GM18505 (cell line): ENCODE measurements around the gene SGCG.

Experiments used
- ATAC-seq: cut with Tn5 transposase; IDR thresholded peaks from one replicate; pipeline ENCODE4 v1.9.1; 2021; ENCODE audit not compliant: unreplicated experiment
- POLR2A ChIP-seq: IDR thresholded peaks from 4 replicates; pipeline ENCODE4 v1.6.1; 2011; ENCODE audit warnings: borderline replicate concordance; ENCODE audit not compliant: insufficient read depth, insufficient read length; ENCODE audit errors: extremely low read depth

Gene SGCG

GRCh38 chr13:23323946-23324709 is 143.3 kb downstream of the SGCG start:
- no peak for ATAC-seq

GRCh38 chr13:23325191-23325590 is 144.4 kb downstream of the SGCG start:
- TF ChIP-seq POLR2A = no peak
- ATAC-seq = no peak

More at GRCh38 chr13:23323946-23324709, 143.3 kb downstream of the SGCG start:
- TF ChIP-seq POLR2A = no peak

- ATAC-seq = no peak
- TF ChIP-seq POLR2A = no peak
These were observed 149.6 kb downstream of the SGCG start for GRCh38 chr13:23330356-23330755.

- no peak for ATAC-seq
- no peak for TF ChIP-seq POLR2A
These were observed 158.4 kb downstream of the SGCG start for GRCh38 chr13:23339225-23339624.

GRCh38 chr13:23344931-23345595 is 164.3 kb downstream of the SGCG start:
- no peak for ATAC-seq
- no peak for TF ChIP-seq POLR2A

- no peak for TF ChIP-seq POLR2A
These were observed 166.8 kb downstream of the SGCG start for GRCh38 chr13:23347601-23348000.

GRCh38 chr13:23348262-23349127 is 167.7 kb downstream of the SGCG start:
- TF ChIP-seq POLR2A = no peak
- ATAC-seq = no peak

More at GRCh38 chr13:23347601-23348000, 166.8 kb downstream of the SGCG start:
- ATAC-seq = no peak

- no peak for ATAC-seq
- no peak for TF ChIP-seq POLR2A
These were observed 168.6 kb downstream of the SGCG start for GRCh38 chr13:23349161-23349897.

GRCh38 chr13:23350009-23350408 is 169.2 kb downstream of the SGCG start:
- TF ChIP-seq POLR2A = no peak
- no peak for ATAC-seq

GRCh38 chr13:23352161-23352560 is 171.4 kb downstream of the SGCG start:
- no peak for ATAC-seq
- TF ChIP-seq POLR2A = no peak

GRCh38 chr13:23354520-23354919 is 173.7 kb downstream of the SGCG start:
- ATAC-seq = no peak
- TF ChIP-seq POLR2A = no peak

GRCh38 chr13:23356368-23356767 is 175.6 kb downstream of the SGCG start:
- TF ChIP-seq POLR2A = no peak
- ATAC-seq = no peak

GRCh38 chr13:23357349-23357748 is 176.6 kb downstream of the SGCG start:
- no peak for TF ChIP-seq POLR2A
- ATAC-seq = no peak
